IMR-90 (cell line): ENCODE data around the gene TMEM82. TPM values are rescaled to one million over a fixed set of nuclear protein-coding genes. Genes with fewer than 3 reads are reported as not detected.
A peak's percentile ranks its signal among the peaks of the same experiment; 100 is the strongest.

Source experiments
- ATAC-seq: fragments of 200-7000 bp; cut with Tn5 transposase; 2 replicates; pipeline ENCODE4 v1.9.1; 2020; ENCODE audit warnings: low read depth, mild to moderate bottlenecking, moderate library complexity
- BruUV-seq: library from RNA; stranded (reverse); fragments of 400-500 nt; replicated peaks from 2 replicates; lab custom pipeline; 2021; lab: Mats Ljungman, UMichigan
- CTCF ChIA-PET: fragments of 300-600 bp; formaldehyde crosslinking; extraction: SDS; loops from one replicate; lab custom pipeline; 2021; ENCODE audit warnings: antibody characterized with exemption; lab: Yijun Ruan, JAX
- POLR2A ChIA-PET: fragments of 300-600 bp; sonication (Branson Sonifier 250); formaldehyde crosslinking; loops from one replicate; lab custom pipeline; 2022; ENCODE audit warnings: antibody characterized with exemption; ENCODE audit not compliant: unreplicated experiment; lab: Charles Lee
- DNase-seq: peaks from one replicate; pipeline ENCODE4 v3.0.0; 2013
- H2AFZ ChIP-seq: replicated peaks from 2 replicates; pipeline ENCODE3; 2013; ENCODE audit warnings: low read length, mild to moderate bottlenecking; ENCODE audit not compliant: poor library complexity
- H2AK5ac ChIP-seq: 2 replicates; pipeline ENCODE4 v1.6.1; 2013; ENCODE audit warnings: low read depth, low read length, inconsistent platforms
- H2AK9ac ChIP-seq: replicated peaks from 2 replicates; pipeline ENCODE3; 2013; ENCODE audit warnings: mild to moderate bottlenecking, low read depth, low read length, moderate library complexity; ENCODE audit not compliant: poor library complexity
- H2BK120ac ChIP-seq: 2 replicates; pipeline ENCODE4 v1.6.1; 2013; ENCODE audit warnings: low read depth, low read length, inconsistent platforms
- H2BK15ac ChIP-seq: 3 replicates; pipeline ENCODE4 v1.6.1; 2013; ENCODE audit warnings: low read depth, low read length, inconsistent platforms
- H2BK20ac ChIP-seq: 2 replicates; pipeline ENCODE4 v1.6.1; 2013; ENCODE audit warnings: low read depth, mild to moderate bottlenecking, inconsistent platforms, low read length, moderate library complexity
- H2BK5ac ChIP-seq: 2 replicates; pipeline ENCODE4 v1.6.1; 2013; ENCODE audit warnings: mild to moderate bottlenecking, low read depth, low read length, inconsistent platforms; ENCODE audit not compliant: poor library complexity, severe bottlenecking
- H3K14ac ChIP-seq: replicated peaks from 2 replicates; pipeline ENCODE4 v1.6.1; 2013; ENCODE audit warnings: low read depth, low read length, inconsistent platforms
- H3K18ac ChIP-seq: 2 replicates; pipeline ENCODE4 v1.6.1; 2013; ENCODE audit warnings: low read depth, low read length, control low read depth
- H3K23ac ChIP-seq: 2 replicates; pipeline ENCODE4 v1.6.1; 2013; ENCODE audit warnings: low read depth, low read length, inconsistent platforms
- H3K27ac ChIP-seq: 2 replicates; pipeline ENCODE4 v1.5.1; 2013; ENCODE audit warnings: mild to moderate bottlenecking, control low read depth, low read length; ENCODE audit not compliant: insufficient read depth
- H3K27me3 ChIP-seq: 2 replicates; pipeline ENCODE4 v1.6.1; 2013; ENCODE audit warnings: low read length; ENCODE audit not compliant: control insufficient read depth, insufficient read depth
- H3K36me3 ChIP-seq: 2 replicates; pipeline ENCODE4 v1.6.1; 2013; ENCODE audit warnings: low read length, mixed read lengths; ENCODE audit not compliant: control insufficient read depth, insufficient read depth
- H3K4ac ChIP-seq: 2 replicates; pipeline ENCODE4 v1.6.1; 2013; ENCODE audit warnings: low read depth, low read length, inconsistent platforms
- H3K4me1 ChIP-seq: 2 replicates; pipeline ENCODE4 v1.6.1; 2013; ENCODE audit warnings: low read length, mixed read lengths; ENCODE audit not compliant: control insufficient read depth, insufficient read depth
- H3K4me2 ChIP-seq: 2 replicates; pipeline ENCODE4 v1.6.1; 2013; ENCODE audit warnings: low read depth, mild to moderate bottlenecking, control low read depth, low read length, moderate library complexity
- H3K4me3 ChIP-seq: 2 replicates; pipeline ENCODE4 v1.5.1; 2013; ENCODE audit warnings: low read depth, mild to moderate bottlenecking, control low read depth, low read length, moderate library complexity; ENCODE audit not compliant: insufficient read depth
- H3K56ac ChIP-seq: 2 replicates; pipeline ENCODE4 v1.6.1; 2013; ENCODE audit warnings: low read length, inconsistent platforms; ENCODE audit not compliant: insufficient read depth; ENCODE audit errors: extremely low read depth
- H3K79me1 ChIP-seq, 2 experiments: 2 replicates each; pipeline ENCODE4 v1.6.1; 2013; ENCODE audit warnings: low read length in 2 of 2, inconsistent platforms in 1 of 2, low read depth in 1 of 2
- H3K9ac ChIP-seq: 2 replicates; pipeline ENCODE4 v1.6.1; 2013; ENCODE audit warnings: low read depth, low read length, control low read depth
- H3K9me1 ChIP-seq: 2 replicates; pipeline ENCODE4 v1.6.1; 2013; ENCODE audit warnings: low read length, inconsistent platforms; ENCODE audit not compliant: insufficient read depth
- H3K9me3 ChIP-seq: 2 replicates; pipeline ENCODE4 v1.6.1; 2013; ENCODE audit warnings: low read length; ENCODE audit not compliant: control insufficient read depth, insufficient read depth
- H4K20me1 ChIP-seq: 2 replicates; pipeline ENCODE4 v1.6.1; 2013; ENCODE audit warnings: low read length, inconsistent platforms; ENCODE audit not compliant: insufficient read depth
- H4K5ac ChIP-seq: 2 replicates; pipeline ENCODE4 v1.6.1; 2013; ENCODE audit warnings: mild to moderate bottlenecking, low read depth, low read length, control low read depth
- H4K8ac ChIP-seq, 2 experiments: 2 replicates each; pipeline ENCODE4 v1.6.1; 2013; ENCODE audit warnings: low read depth in 2 of 2, low read length in 2 of 2, control low read depth in 1 of 2, inconsistent platforms in 1 of 2
- H4K91ac ChIP-seq: 2 replicates; pipeline ENCODE4 v1.6.1; 2013; ENCODE audit warnings: low read depth, low read length, inconsistent platforms; ENCODE audit not compliant: insufficient read depth
- CHD1 ChIP-seq: IDR thresholded peaks from 2 replicates; pipeline ENCODE4 v1.6.1; 2012; ENCODE audit warnings: low read depth, low read length, improper control_type of control experiment
- CTCF ChIP-seq: conservative IDR thresholded peaks from 2 replicates; pipeline ENCODE4 v1.5.1; 2012; ENCODE audit warnings: mild to moderate bottlenecking, low read depth, low read length, improper control_type of control experiment
- ELK1 ChIP-seq: fragments of 150-350 bp; IDR thresholded peaks from 2 replicates; pipeline ENCODE4 v1.6.1; 2016; ENCODE audit warnings: low read depth, mild to moderate bottlenecking, low read length, moderate library complexity, borderline replicate concordance
- SMC3 ChIP-seq: fragments of 150-350 bp; IDR thresholded peaks from 2 replicates; pipeline ENCODE4 v1.6.1; 2016; ENCODE audit warnings: low read depth, mild to moderate bottlenecking, antibody characterized with exemption, low read length, moderate library complexity
- WGBS, 2 experiments: methylation state at CpG; one replicate each; pipeline versions ENCODE4 v1.1.5 to v1.1.7; 2013; ENCODE audit warnings: missing lambda C conversion rate in 2 of 2; ENCODE audit not compliant: insufficient read length in 1 of 2; ENCODE audit errors: extremely low coverage in 2 of 2; 5-methylcytosine and 5-hydroxymethylcytosine counted together
- dilution Hi-C: fragments of 300-500 bp; cut with HindIII; formaldehyde crosslinking; loops from one replicate; pipeline ENCODE4 v1.14.3; 2018; ENCODE audit warnings: low sequenced_read_pairs; ENCODE audit not compliant: unreplicated experiment
- in situ Hi-C: fragments of 300-500 bp; cut with MboI; formaldehyde crosslinking; loops from 3 replicates; pipeline ENCODE4 v1.14.3; 2019; ENCODE audit warnings: low sequenced_read_pairs, inconsistent platforms, mixed read lengths
- intact Hi-C: fragments of 100-400 bp; cut with micrococcal nuclease; formaldehyde crosslinking; loops from 2 replicates; pipeline ENCODE4 v1.10.0; 2022
- polyA plus RNA-seq, 3 experiments: library from polyadenylated mRNA; depleted of rRNA; stranded (reverse); fragments of >200 nt; gene quantifications; 2 replicates each; pipeline ENCODE4 v1.2.3, GENCODE V29; 2012; ENCODE audit warnings: low replicate concordance in 1 of 3
- total RNA-seq: library from RNA; depleted of rRNA; stranded (reverse); fragments of >200 nt; gene quantifications from 2 replicates; pipeline ENCODE4 v1.2.3, GENCODE V29; 2012

The TMEM82 gene
- total and polyA plus RNA-seq, 2 of the 4 experiments (the other 2 are of a cell fraction) = not detected

- intact Hi-C loops = no loop called here
- no peak overlapping the region for H3K4me3 ChIP-seq
- no peak overlapping the region for H4K8ac ChIP-seq
- no peak overlapping the region for H2BK15ac ChIP-seq
- no peaks in the 10 kb centered on the region; the same call in 1 of the 2 replicates for H4K20me1 ChIP-seq
- 68% methylated on average over 3 of the region's 7 CpGs; no CpG with 5 or more reads in 1 of the 2 experiments for WGBS, 2 experiments
- H2BK20ac ChIP-seq = no peak overlapping the region
- peaks cover 8% of the 10 kb centered on the region for H3K36me3 ChIP-seq
- H4K5ac ChIP-seq = no peak overlapping the region
- no peak overlapping the region for H3K4me2 ChIP-seq
- no peak for TF ChIP-seq CHD1
- 0 out of 2 replicates have a peak, but pooled peaks have one; percentile 2 for TF ChIP-seq CTCF
- no peak for TF ChIP-seq SMC3
- no peak for TF ChIP-seq ELK1
- no peak overlapping the region for H2AK5ac ChIP-seq
- dilution Hi-C loops = no loop called here
- H2BK120ac ChIP-seq = no peak overlapping the region
- no peaks in the 10 kb centered on the region for H3K9me3 ChIP-seq
- ChIA-PET CTCF (no interaction called here), POLR2A (no interaction called here)
- no peak overlapping the region for H2BK5ac ChIP-seq
- H3K79me1 ChIP-seq = no peaks in the 10 kb centered on the region
- no peaks in the 10 kb centered on the region for H3K4me1 ChIP-seq
- no peaks in the 10 kb centered on the region for H3K27me3 ChIP-seq
- no peak overlapping the region for H3K4ac ChIP-seq
- H4K91ac ChIP-seq = no peak overlapping the region
- H2AFZ ChIP-seq = no peak overlapping the region
- BruUV-seq = no TSS peak
- no peak overlapping the region for H3K23ac ChIP-seq
- H3K56ac ChIP-seq = no peak overlapping the region
- no peak overlapping the region for H3K9ac ChIP-seq
- no peak overlapping the region for H2AK9ac ChIP-seq
- H3K18ac ChIP-seq = no peak overlapping the region
- no peaks in the 10 kb centered on the region for H3K9me1 ChIP-seq
- no peak overlapping the region for H3K14ac ChIP-seq
- no peak for ATAC-seq
- in situ Hi-C loops = loop anchor here (5.0 kb wide), 1 partner anchor 142 kb away; no protein-coding TSS in a partner anchor
- H3K27ac ChIP-seq = no peak overlapping the region
- no peak for DNase-seq
Measured at GRCh38 chr1:15739745-15740144, 2.6 kb upstream of the TMEM82 start.
